ENCODE data around the gene EIF3L. TPM values are rescaled to one million over a fixed set of nuclear protein-coding genes. Genes with fewer than 3 reads are reported as not detected.

The EIF3L gene
- total RNA-seq, 1 experiment from 2014 or later, result 739 TPM

- Histone ChIP-seq H4K5ac (ENCODE audit: insufficient read length, low read depth, low read length) (no peak overlapping the region), H4K20me1 (ENCODE audit: control insufficient read depth, insufficient read depth, insufficient read length) (no peaks in the 10 kb centered on the region)
- no CpG with 5 or more reads among the region's 5 CpGs for WGBS (ENCODE audit: extremely low coverage, insufficient read length, low lambda C conversion rate)
These were observed 78.4 kb downstream of the EIF3L start for GRCh38 chr22:37927637-37927936.

More at GRCh38 chr22:37927637-37927936, 78.4 kb downstream of the EIF3L start:
- no peak overlapping the region for H3K9ac ChIP-seq (ENCODE audit: extremely low read depth, insufficient read length, low read length)
- H2BK120ac ChIP-seq (ENCODE audit: low read depth, low read length, poor library complexity, severe bottlenecking), result no peak overlapping the region
- H3K23me2 ChIP-seq (ENCODE audit: insufficient read length, low read depth, low read length, poor library complexity, severe bottlenecking), result peaks cover 2% of the 10 kb centered on the region
- no peak for TF ChIP-seq CTCF (conservative IDR thresholded peaks at IDR 0.05)
- H3K56ac ChIP-seq (ENCODE audit: insufficient read length, low read depth, low read length), result no peak overlapping the region
- H4K91ac ChIP-seq (ENCODE audit: insufficient read length, low read depth, low read length), result no peak overlapping the region
- no peak overlapping the region for H2BK20ac ChIP-seq (ENCODE audit: low read depth, low read length, poor library complexity, severe bottlenecking)
- H3K27me3 ChIP-seq (ENCODE audit: insufficient read depth, low read length), result no peaks in the 10 kb centered on the region
- DNase-seq, result no peak
- H3K4ac ChIP-seq (ENCODE audit: low read depth, low read length), result no peak overlapping the region
- no peaks in the 10 kb centered on the region for H3K9me3 ChIP-seq (ENCODE audit: control insufficient read depth, low read depth, low read length)
- H3K79me1 ChIP-seq (ENCODE audit: insufficient read depth, low read depth, low read length, poor library complexity, severe bottlenecking), result no peaks in the 10 kb centered on the region
- H3K27ac ChIP-seq (ENCODE audit: insufficient read length, low read depth, low read length), result no peak overlapping the region
- H3K18ac ChIP-seq (ENCODE audit: insufficient read length, low read depth, low read length), result no peak overlapping the region
- Mint-ChIP-seq H3K27ac (no peak overlapping the region), H3K4me3 (no peak overlapping the region), H3K27me3 (ENCODE audit: low read depth) (no peaks in the 10 kb centered on the region), H3K4me1 (0 out of 4 replicates have a peak, but pooled peaks cover 0 to 3% of the 10 kb centered on the region in 2 experiments), H3K36me3 (ENCODE audit: insufficient read depth in 1 of 3, low read depth in 3 of 3) (peaks cover 0 to 53% (median 26%) of the 10 kb centered on the region in 3 experiments; a peak in 6 of 7 replicates), H3K9me3 (no peaks in the 10 kb centered on the region)
- no peak overlapping the region for H2BK15ac ChIP-seq (ENCODE audit: low read depth, low read length)
- H4K8ac ChIP-seq (replicated peaks; ENCODE audit: insufficient read length, low read depth, low read length), result no peak overlapping the region
- H2AK5ac ChIP-seq (ENCODE audit: insufficient read length, low read length), result no peak overlapping the region
- no peaks in the 10 kb centered on the region for H3K79me2 ChIP-seq (ENCODE audit: insufficient read depth, low read length)
- H3K4me1 ChIP-seq (ENCODE audit: insufficient read depth, low read length), result no peaks in the 10 kb centered on the region
- H3K14ac ChIP-seq (ENCODE audit: insufficient read depth, low read length), result no peak overlapping the region
- H2BK12ac ChIP-seq (ENCODE audit: insufficient read length, low read depth, low read length), result no peak overlapping the region
- no peak overlapping the region for H2AFZ ChIP-seq (ENCODE audit: low read length)
- H3T11ph ChIP-seq (ENCODE audit: low read length), result no peak overlapping the region
- H3K4me2 ChIP-seq (ENCODE audit: insufficient read depth, insufficient read length, low read length), result no peak overlapping the region
- no peak overlapping the region for H2BK5ac ChIP-seq (ENCODE audit: insufficient read length, low read length)
- H3K23ac ChIP-seq (ENCODE audit: insufficient read length, low read depth, low read length), result no peak overlapping the region

Measured in H9 (cell line).